Mesendoderm (in vitro differentiated cells): ENCODE data around the gene OR6P1.

Experiments used
- DNase-seq: peaks from one replicate; pipeline ENCODE4 v3.0.0; 2013
- H2AK5ac ChIP-seq: 2 replicates; pipeline ENCODE4 v1.6.1; 2013; ENCODE audit warnings: low read length, inconsistent platforms
- H2BK120ac ChIP-seq: 2 replicates; pipeline ENCODE4 v1.6.1; 2013; ENCODE audit warnings: low read depth, mild to moderate bottlenecking, low read length, moderate library complexity, mixed read lengths
- H2BK15ac ChIP-seq: replicated peaks from 2 replicates; pipeline ENCODE4 v1.6.1; 2013; ENCODE audit warnings: low read depth, mild to moderate bottlenecking, moderate library complexity
- H2BK5ac ChIP-seq: 2 replicates; pipeline ENCODE4 v1.6.1; 2013; ENCODE audit warnings: low read length, inconsistent platforms
- H3K18ac ChIP-seq: 2 replicates; pipeline ENCODE4 v1.6.1; 2013; ENCODE audit warnings: mild to moderate bottlenecking, low read length, mixed read lengths
- H3K23ac ChIP-seq: one replicate; pipeline ENCODE4 v1.6.1; 2013; ENCODE audit warnings: low read length
- H3K27ac ChIP-seq: 2 replicates; pipeline ENCODE4 v1.5.1; 2013; ENCODE audit warnings: low read depth, mild to moderate bottlenecking, inconsistent platforms, low read length, moderate library complexity
- H3K27me3 ChIP-seq: 2 replicates; pipeline ENCODE4 v1.6.1; 2013; ENCODE audit warnings: low read length, control low read depth, mild to moderate bottlenecking, inconsistent platforms; ENCODE audit not compliant: insufficient read depth, poor library complexity
- H3K36me3 ChIP-seq: 2 replicates; pipeline ENCODE4 v1.6.1; 2013; ENCODE audit warnings: low read length, inconsistent platforms; ENCODE audit not compliant: control insufficient read depth, insufficient read depth
- H3K4ac ChIP-seq: one replicate; pipeline ENCODE4 v1.6.1; 2013; ENCODE audit warnings: low read depth, mild to moderate bottlenecking, low read length, moderate library complexity
- H3K4me1 ChIP-seq: 2 replicates; pipeline ENCODE4 v1.6.1; 2013; ENCODE audit warnings: low read depth, low read length, inconsistent platforms; ENCODE audit not compliant: control insufficient read depth
- H3K4me2 ChIP-seq: 2 replicates; pipeline ENCODE4 v1.6.1; 2013; ENCODE audit warnings: low read length
- H3K4me3 ChIP-seq: 2 replicates; pipeline ENCODE4 v1.5.1; 2013; ENCODE audit warnings: mild to moderate bottlenecking, low read length
- H3K56ac ChIP-seq: one replicate; pipeline ENCODE4 v1.6.1; 2013; ENCODE audit warnings: low read length
- H3K79me1 ChIP-seq: 2 replicates; pipeline ENCODE4 v1.6.1; 2013; ENCODE audit warnings: low read length, inconsistent platforms
- H3K79me2 ChIP-seq: 2 replicates; pipeline ENCODE4 v1.6.1; 2013; ENCODE audit warnings: mild to moderate bottlenecking, low read length; ENCODE audit not compliant: control insufficient read depth, insufficient read depth
- H3K9ac ChIP-seq: 2 replicates; pipeline ENCODE4 v1.6.1; 2013; ENCODE audit warnings: low read length, inconsistent platforms
- H4K5ac ChIP-seq: one replicate; pipeline ENCODE4 v1.6.1; 2013; ENCODE audit warnings: low read length
- H4K8ac ChIP-seq: one replicate; pipeline ENCODE4 v1.6.1; 2013; ENCODE audit warnings: low read depth, mild to moderate bottlenecking, control low read depth, low read length, moderate library complexity
- WGBS: extraction: QIAGEN DNeasy Blood & Tissue Kit; methylation state at CpG from one replicate; pipeline ENCODE4 v1.1.7; 2013; ENCODE audit warnings: low lambda C conversion rate, missing lambda C conversion rate; ENCODE audit not compliant: insufficient coverage; ENCODE audit errors: extremely low coverage; 5-methylcytosine and 5-hydroxymethylcytosine counted together

OR6P1 gene

GRCh38 chr1:158534496-158534895 lies 35.9 kb downstream of the OR6P1 start:
- no peaks in the 10 kb centered on the region for H3K4me1 ChIP-seq
- H2BK120ac ChIP-seq, result no peak overlapping the region
- no peak overlapping the region for H3K4me2 ChIP-seq
- H3K27me3 ChIP-seq, result no peaks in the 10 kb centered on the region
- no CpG with 5 or more reads among the region's 5 CpGs for WGBS
- no peak overlapping the region for H2BK5ac ChIP-seq
- no peak overlapping the region for H3K9ac ChIP-seq
- no peak overlapping the region for H4K5ac ChIP-seq
- no peak overlapping the region for H3K4ac ChIP-seq
- no peaks in the 10 kb centered on the region for H3K36me3 ChIP-seq
- no peaks in the 10 kb centered on the region for H3K79me1 ChIP-seq
- no peak overlapping the region for H4K8ac ChIP-seq
- no peak overlapping the region for H2AK5ac ChIP-seq
- no peak overlapping the region for H3K18ac ChIP-seq
- H3K56ac ChIP-seq, result no peak overlapping the region
- H3K79me2 ChIP-seq, result no peaks in the 10 kb centered on the region
- no peak overlapping the region for H3K27ac ChIP-seq
- H3K23ac ChIP-seq, result no peak overlapping the region
- peak; percentile 1 for DNase-seq
- no peak overlapping the region for H3K4me3 ChIP-seq
- no peak overlapping the region for H2BK15ac ChIP-seq

- no peak overlapping the region for H2BK5ac ChIP-seq
- no peak overlapping the region for H3K4me3 ChIP-seq
- H3K27ac ChIP-seq, result no peak overlapping the region
- no peak overlapping the region for H3K9ac ChIP-seq
- no peak overlapping the region for H3K4ac ChIP-seq
- no peak overlapping the region for H4K8ac ChIP-seq
- no peak overlapping the region for H3K56ac ChIP-seq
- no peak overlapping the region for H3K4me2 ChIP-seq
- H3K79me1 ChIP-seq, result no peaks in the 10 kb centered on the region
- no peak overlapping the region for H2BK15ac ChIP-seq
- DNase-seq, result peak; percentile 64
- no peak overlapping the region for H3K18ac ChIP-seq
- no CpG with 5 or more reads among the region's 2 CpGs for WGBS
- H4K5ac ChIP-seq, result no peak overlapping the region
- H2BK120ac ChIP-seq, result no peak overlapping the region
- H3K23ac ChIP-seq, result no peak overlapping the region
- H2AK5ac ChIP-seq, result no peak overlapping the region
- H3K4me1 ChIP-seq, result no peaks in the 10 kb centered on the region
- no peaks in the 10 kb centered on the region for H3K79me2 ChIP-seq
- no peaks in the 10 kb centered on the region for H3K27me3 ChIP-seq
- H3K36me3 ChIP-seq, result no peaks in the 10 kb centered on the region
Measured at GRCh38 chr1:158527190-158527815, 43.1 kb downstream of the OR6P1 start.

- no peak overlapping the region for H3K9ac ChIP-seq
- H2BK5ac ChIP-seq, result no peak overlapping the region
- H4K8ac ChIP-seq, result no peak overlapping the region
- WGBS, result no CpG with 5 or more reads among the region's 2 CpGs
- no peaks in the 10 kb centered on the region for H3K4me1 ChIP-seq
- H3K18ac ChIP-seq, result no peak overlapping the region
- no peak overlapping the region for H2AK5ac ChIP-seq
- no peaks in the 10 kb centered on the region for H3K36me3 ChIP-seq
- no peaks in the 10 kb centered on the region for H3K79me1 ChIP-seq
- H3K27ac ChIP-seq, result no peak overlapping the region
- H3K79me2 ChIP-seq, result no peaks in the 10 kb centered on the region
- H3K4ac ChIP-seq, result no peak overlapping the region
- H4K5ac ChIP-seq, result no peak overlapping the region
- H3K4me2 ChIP-seq, result no peak overlapping the region
- no peaks in the 10 kb centered on the region for H3K27me3 ChIP-seq
- no peak overlapping the region for H3K56ac ChIP-seq
- no peak overlapping the region for H2BK15ac ChIP-seq
- H3K23ac ChIP-seq, result no peak overlapping the region
- H2BK120ac ChIP-seq, result no peak overlapping the region
- no peak overlapping the region for H3K4me3 ChIP-seq
- peak; percentile 22 for DNase-seq
Measured at GRCh38 chr1:158521666-158522058, 48.7 kb downstream of the OR6P1 start.

- Histone ChIP-seq H2AK5ac (no peak overlapping the region), H3K4ac (no peak overlapping the region), H2BK5ac (no peak overlapping the region), H3K23ac (no peak overlapping the region), H4K8ac (no peak overlapping the region), H3K4me2 (no peak overlapping the region), H2BK15ac (no peak overlapping the region), H3K9ac (no peak overlapping the region), H3K79me2 (no peaks in the 10 kb centered on the region), H3K27me3 (no peaks in the 10 kb centered on the region), H3K4me1 (no peaks in the 10 kb centered on the region), H3K18ac (no peak overlapping the region), H3K4me3 (no peak overlapping the region), H3K79me1 (no peaks in the 10 kb centered on the region), H3K27ac (no peak overlapping the region), H2BK120ac (no peak overlapping the region), H3K36me3 (no peaks in the 10 kb centered on the region), H3K56ac (no peak overlapping the region), H4K5ac (no peak overlapping the region)
- WGBS, result no CpG with 5 or more reads among the region's 3 CpGs
- DNase-seq, result no peak
Measured at GRCh38 chr1:158520955-158521665, 49.3 kb downstream of the OR6P1 start.

GRCh38 chr1:158520021-158520420 lies 50.4 kb downstream of the OR6P1 start:
- H2BK5ac ChIP-seq, result no peak overlapping the region
- H3K4me2 ChIP-seq, result no peak overlapping the region
- no peak overlapping the region for H4K8ac ChIP-seq
- no peaks in the 10 kb centered on the region for H3K27me3 ChIP-seq
- no peak overlapping the region for H3K23ac ChIP-seq
- no peaks in the 10 kb centered on the region for H3K79me2 ChIP-seq
- H3K18ac ChIP-seq, result no peak overlapping the region
- H3K9ac ChIP-seq, result no peak overlapping the region
- peak; percentile 83 for DNase-seq
- H3K27ac ChIP-seq, result no peak overlapping the region
- no peak overlapping the region for H3K4ac ChIP-seq
- no peaks in the 10 kb centered on the region for H3K79me1 ChIP-seq
- H2BK15ac ChIP-seq, result no peak overlapping the region
- no peak overlapping the region for H2AK5ac ChIP-seq
- no peak overlapping the region for H3K56ac ChIP-seq
- no CpG with 5 or more reads among the region's 1 CpG for WGBS
- no peaks in the 10 kb centered on the region for H3K4me1 ChIP-seq
- H2BK120ac ChIP-seq, result no peak overlapping the region
- no peak overlapping the region for H3K4me3 ChIP-seq
- H3K36me3 ChIP-seq, result no peaks in the 10 kb centered on the region
- no peak overlapping the region for H4K5ac ChIP-seq

GRCh38 chr1:158516966-158517365 lies 53.4 kb downstream of the OR6P1 start:
- Histone ChIP-seq H2BK15ac (no peak overlapping the region), H3K4ac (no peak overlapping the region), H2BK5ac (no peak overlapping the region), H3K9ac (no peak overlapping the region), H3K36me3 (no peaks in the 10 kb centered on the region), H3K4me3 (no peak overlapping the region), H3K27me3 (no peaks in the 10 kb centered on the region), H4K5ac (no peak overlapping the region), H4K8ac (no peak overlapping the region), H2BK120ac (no peak overlapping the region), H3K56ac (no peak overlapping the region), H3K23ac (no peak overlapping the region), H3K4me1 (no peaks in the 10 kb centered on the region), H3K4me2 (no peak overlapping the region), H3K27ac (no peak overlapping the region), H2AK5ac (no peak overlapping the region), H3K79me1 (no peaks in the 10 kb centered on the region), H3K79me2 (no peaks in the 10 kb centered on the region), H3K18ac (no peak overlapping the region)
- no peak for DNase-seq
